Mesenchymal stem cell (in vitro differentiated cells and primary cell): ENCODE data around the gene CDK14.
A peak's percentile ranks its signal among the peaks of the same experiment; 100 is the strongest.

ENCODE experiments used
- DNase-seq: peaks from one replicate; pipeline ENCODE4 v3.0.0-alpha.2; 2013
- H2AFZ ChIP-seq: one replicate; pipeline ENCODE4 v1.6.1; 2013; ENCODE audit warnings: low read depth, mild to moderate bottlenecking, control low read depth, inconsistent platforms, low read length, moderate library complexity
- H2AK5ac ChIP-seq: 2 replicates; pipeline ENCODE4 v1.6.1; 2013; ENCODE audit warnings: low read length, moderate library complexity, mild to moderate bottlenecking, inconsistent platforms; ENCODE audit not compliant: severe bottlenecking
- H2BK120ac ChIP-seq: one replicate; pipeline ENCODE4 v1.6.1; 2013; ENCODE audit warnings: low read depth, mild to moderate bottlenecking, inconsistent platforms, low read length, moderate library complexity
- H2BK12ac ChIP-seq, 2 experiments: one replicate each; pipeline ENCODE4 v1.6.1; 2013; ENCODE audit warnings: inconsistent platforms in 2 of 2, low read length in 2 of 2, mild to moderate bottlenecking in 2 of 2, moderate library complexity in 2 of 2, control low read depth in 1 of 2
- H2BK15ac ChIP-seq: one replicate; pipeline ENCODE4 v1.6.1; 2013; ENCODE audit warnings: mild to moderate bottlenecking, low read depth, inconsistent platforms; ENCODE audit not compliant: poor library complexity, severe bottlenecking
- H2BK5ac ChIP-seq: 2 replicates; pipeline ENCODE4 v1.6.1; 2013; ENCODE audit warnings: low read depth, mild to moderate bottlenecking, low read length, control low read depth, inconsistent platforms; ENCODE audit not compliant: poor library complexity, severe bottlenecking
- H3K14ac ChIP-seq, 2 experiments: one replicate each; pipeline ENCODE4 v1.6.1; 2013; ENCODE audit warnings: inconsistent platforms in 2 of 2, low read length in 2 of 2, control low read depth in 1 of 2, mild to moderate bottlenecking in 1 of 2, moderate library complexity in 1 of 2
- H3K18ac ChIP-seq, 2 experiments: one replicate each; pipeline ENCODE4 v1.6.1; 2013; ENCODE audit warnings: inconsistent platforms in 2 of 2, low read length in 2 of 2, control low read depth in 1 of 2, low read depth in 1 of 2, mild to moderate bottlenecking in 1 of 2
- H3K23ac ChIP-seq, 2 experiments: one replicate each; pipeline ENCODE4 v1.6.1; 2013; ENCODE audit warnings: inconsistent platforms in 2 of 2, low read length in 2 of 2, mild to moderate bottlenecking in 2 of 2, moderate library complexity in 2 of 2, control low read depth in 1 of 2
- H3K27ac ChIP-seq: 2 replicates; pipeline ENCODE4 v1.5.1; 2013; ENCODE audit warnings: mild to moderate bottlenecking, moderate library complexity, low read length, control low read depth, inconsistent platforms; ENCODE audit not compliant: poor library complexity, severe bottlenecking
- H3K27me3 ChIP-seq, 2 experiments: 2 replicates each; pipeline versions ENCODE4 v1.6.1 to v1.7.0; 2013; ENCODE audit warnings: low read length in 2 of 2, mild to moderate bottlenecking in 2 of 2, moderate library complexity in 2 of 2, control low read depth in 1 of 2, inconsistent platforms in 1 of 2; ENCODE audit not compliant: control insufficient read depth in 1 of 2, insufficient read depth in 1 of 2
- H3K36me3 ChIP-seq, 2 experiments: 2 replicates each; pipeline versions ENCODE4 v1.6.1 to v1.7.0; 2013; ENCODE audit warnings: low read length in 2 of 2, control low read depth in 1 of 2, inconsistent platforms in 1 of 2, low read depth in 1 of 2, mild to moderate bottlenecking in 1 of 2; ENCODE audit not compliant: insufficient read depth in 2 of 2, control insufficient read depth in 1 of 2
- H3K4ac ChIP-seq, 2 experiments: one replicate each; pipeline ENCODE4 v1.6.1; 2013; ENCODE audit warnings: inconsistent platforms in 2 of 2, low read length in 2 of 2, mild to moderate bottlenecking in 2 of 2, moderate library complexity in 2 of 2, control low read depth in 1 of 2, low read depth in 1 of 2
- H3K4me1 ChIP-seq: 2 replicates; pipeline ENCODE4 v1.6.1; 2013; ENCODE audit warnings: low read depth, low read length, control low read depth; ENCODE audit not compliant: control insufficient read depth, insufficient read depth
- H3K4me2 ChIP-seq: 2 replicates; pipeline ENCODE4 v1.6.1; 2013; ENCODE audit warnings: low read length, mild to moderate bottlenecking, inconsistent platforms; ENCODE audit not compliant: poor library complexity, severe bottlenecking
- H3K4me3 ChIP-seq, 2 experiments: 2 replicates each; pipeline versions ENCODE4 v1.5.1 to v1.7.0; 2013; ENCODE audit warnings: low read length in 2 of 2, mild to moderate bottlenecking in 2 of 2, control low read depth in 1 of 2, low read depth in 1 of 2; ENCODE audit not compliant: insufficient read depth in 1 of 2
- H3K79me1 ChIP-seq: replicated peaks from 2 replicates; pipeline ENCODE4 v1.6.1; 2013; ENCODE audit warnings: mild to moderate bottlenecking, control low read depth, low read length, inconsistent platforms; ENCODE audit not compliant: poor library complexity, severe bottlenecking
- H3K9ac ChIP-seq: 2 replicates; pipeline ENCODE4 v1.7.0; 2013; ENCODE audit warnings: mild to moderate bottlenecking, low read length, moderate library complexity
- H3K9me3 ChIP-seq: 2 replicates; pipeline ENCODE4 v1.7.0; 2013; ENCODE audit warnings: mild to moderate bottlenecking, low read length; ENCODE audit not compliant: control insufficient read depth
- H4K8ac ChIP-seq: one replicate; pipeline ENCODE4 v1.6.1; 2013; ENCODE audit warnings: inconsistent platforms, mild to moderate bottlenecking, low read length, moderate library complexity
- H4K91ac ChIP-seq: one replicate; pipeline ENCODE4 v1.6.1; 2013; ENCODE audit warnings: mild to moderate bottlenecking, low read length, inconsistent platforms
- WGBS: methylation state at CpG from one replicate; pipeline ENCODE4 v1.1.7; 2013; ENCODE audit warnings: mixed read lengths; 5-methylcytosine and 5-hydroxymethylcytosine counted together

CDK14 gene

GRCh38 chr7:90777041-90777440, 180.9 kb downstream of the CDK14 start:
- no peak overlapping the region for H3K23ac ChIP-seq
- H2AFZ ChIP-seq: no peak overlapping the region
- no peak overlapping the region for H2BK12ac ChIP-seq
- H3K4me2 ChIP-seq: no peak overlapping the region
- no peak overlapping the region for H2BK5ac ChIP-seq
- H2BK15ac ChIP-seq: no peak overlapping the region
- H2BK120ac ChIP-seq: no peak overlapping the region
- H3K36me3 ChIP-seq: peaks cover 0 to 6% of the 10 kb centered on the region in 2 experiments
- no peak overlapping the region for H3K4ac ChIP-seq
- H2AK5ac ChIP-seq: no peak overlapping the region
- no peak overlapping the region for H3K27ac ChIP-seq
- H3K9ac ChIP-seq: no peak overlapping the region
- H3K18ac ChIP-seq: no peak overlapping the region
- H3K14ac ChIP-seq: no peak overlapping the region
- no peak overlapping the region for H3K4me3 ChIP-seq
- no peaks in the 10 kb centered on the region for H3K27me3 ChIP-seq
- H3K79me1 ChIP-seq: peaks cover 11% of the 10 kb centered on the region
- 72% methylated on average over 2 of the region's 2 CpGs for whole genome bisulfite sequencing
- H3K9me3 ChIP-seq: peaks cover 2% of the 10 kb centered on the region
- DNase-seq: no peak
- no peak overlapping the region for H4K8ac ChIP-seq
- no peak overlapping the region for H4K91ac ChIP-seq
- no peaks in the 10 kb centered on the region for H3K4me1 ChIP-seq

DNA sequence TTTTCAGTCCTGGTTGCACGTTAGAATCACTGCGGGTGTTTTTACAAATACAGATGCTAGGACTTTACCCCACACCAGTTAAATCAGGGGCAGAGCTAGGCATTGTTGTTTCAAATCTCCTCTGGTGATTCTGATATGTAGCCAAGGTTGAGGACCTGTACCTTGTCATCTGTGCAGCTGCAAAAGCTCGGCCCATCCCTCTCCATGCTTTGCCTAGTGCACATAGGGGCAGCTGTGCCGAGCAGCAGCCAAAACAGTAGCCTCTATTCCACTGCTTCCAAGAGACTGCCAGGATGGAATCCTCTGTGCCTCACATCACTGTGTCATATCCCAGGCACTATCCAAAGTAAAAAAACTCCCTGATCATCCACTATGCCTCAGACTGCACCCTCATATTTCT, 181.3 kb downstream of the CDK14 start:
- Histone ChIP-seq H4K91ac (no peak overlapping the region), H3K27ac (no peak overlapping the region), H2AFZ (no peak overlapping the region), H3K27me3 (no peaks in the 10 kb centered on the region), H3K4me2 (no peak overlapping the region), H3K9me3 (no peaks in the 10 kb centered on the region), H3K4me3 (no peak overlapping the region), H3K23ac (no peak overlapping the region), H4K8ac (no peak overlapping the region), H3K36me3 (peaks cover 0 to 2% of the 10 kb centered on the region in 2 experiments), H2BK5ac (no peak overlapping the region), H2AK5ac (no peak overlapping the region), H3K18ac (no peak overlapping the region), H3K14ac (peak overlapping the region in 1 of 2 experiments; percentile 18), H2BK15ac (no peak overlapping the region), H3K4ac (no peak overlapping the region), H2BK12ac (no peak overlapping the region), H2BK120ac (no peak overlapping the region), H3K79me1 (peaks cover 8% of the 10 kb centered on the region), H3K4me1 (no peaks in the 10 kb centered on the region), H3K9ac (no peak overlapping the region)
- WGBS: 71% methylated on average over 2 of the region's 4 CpGs
- DNase-seq: no peak

DNA sequence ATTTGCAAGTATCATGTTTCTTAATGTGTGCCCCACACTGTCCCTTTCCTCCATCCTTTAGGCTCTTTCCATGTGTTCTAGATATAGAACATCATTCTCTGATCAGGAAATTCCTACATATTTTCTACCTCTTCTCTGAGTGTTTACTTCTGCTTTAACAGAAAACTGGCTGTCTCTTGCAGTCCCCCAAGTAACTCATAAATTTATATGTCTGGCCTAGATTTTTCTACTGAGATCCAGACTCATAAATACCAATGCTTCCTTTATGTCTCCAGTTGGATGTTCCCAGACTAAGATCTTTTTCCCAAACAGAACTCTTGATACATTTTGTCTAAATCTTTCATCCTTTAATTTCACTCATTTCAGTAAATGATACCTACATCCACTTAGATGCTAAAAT, 181.8 kb downstream of the CDK14 start:
- H2AFZ ChIP-seq: no peak overlapping the region
- no peak overlapping the region for H4K91ac ChIP-seq
- H3K4me3 ChIP-seq: no peak overlapping the region
- no peak overlapping the region for H4K8ac ChIP-seq
- peaks cover 8% of the 10 kb centered on the region for H3K79me1 ChIP-seq
- no peak overlapping the region for H3K23ac ChIP-seq
- no peak overlapping the region for H2BK5ac ChIP-seq
- H3K4ac ChIP-seq: no peak overlapping the region
- no peak overlapping the region for H3K14ac ChIP-seq
- no peak overlapping the region for H3K9ac ChIP-seq
- H3K9me3 ChIP-seq: no peaks in the 10 kb centered on the region
- no peak overlapping the region for H3K4me2 ChIP-seq
- H2AK5ac ChIP-seq: no peak overlapping the region
- H3K18ac ChIP-seq: no peak overlapping the region
- H3K36me3 ChIP-seq: no peaks in the 10 kb centered on the region
- no peaks in the 10 kb centered on the region for H3K4me1 ChIP-seq
- no peak overlapping the region for H3K27ac ChIP-seq
- no peak for DNase-seq
- H3K27me3 ChIP-seq: no peaks in the 10 kb centered on the region
- H2BK12ac ChIP-seq: no peak overlapping the region
- H2BK120ac ChIP-seq: no peak overlapping the region
- H2BK15ac ChIP-seq: no peak overlapping the region

DNA sequence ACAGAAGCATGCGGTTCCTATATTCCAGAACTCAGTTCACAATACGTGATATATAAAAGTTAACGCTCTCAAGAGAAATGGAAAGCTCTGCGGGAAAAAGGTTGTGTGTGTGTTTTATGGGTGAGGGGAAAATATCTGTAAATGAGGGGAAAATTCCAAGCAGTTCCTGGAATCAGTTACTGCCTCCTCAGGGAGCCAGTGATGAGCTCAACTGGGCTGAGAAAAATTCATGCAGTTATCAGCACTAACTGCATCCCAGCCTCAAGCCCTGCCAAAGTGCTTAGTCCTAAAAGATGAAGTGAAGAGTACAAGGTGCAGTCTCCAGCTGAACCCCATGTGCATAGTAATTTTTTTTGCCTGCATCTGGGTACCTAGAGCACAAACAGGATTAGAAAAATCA, 191.9 kb downstream of the CDK14 start:
- Histone ChIP-seq H3K79me1 (peaks cover 4% of the 10 kb centered on the region), H3K18ac (no peak overlapping the region), H3K9me3 (peaks cover 3% of the 10 kb centered on the region), H3K14ac (no peak overlapping the region), H3K4me1 (no peaks in the 10 kb centered on the region), H4K91ac (no peak overlapping the region), H2AK5ac (no peak overlapping the region), H3K9ac (peak overlapping the region; percentile 65), H3K4ac (no peak overlapping the region), H3K27me3 (no peaks in the 10 kb centered on the region), H2BK120ac (peak overlapping the region; percentile 19), H3K27ac (peak overlapping the region; percentile 35), H3K4me3 (peak overlapping the region in 1 of 2 experiments; percentile 65), H3K36me3 (peaks cover 0 to 11% of the 10 kb centered on the region in 2 experiments), H4K8ac (no peak overlapping the region), H3K23ac (no peak overlapping the region), H3K4me2 (peak overlapping the region; percentile 16), H2BK12ac (no peak overlapping the region), H2BK15ac (no peak overlapping the region), H2AFZ (no peak overlapping the region), H2BK5ac (no peak overlapping the region)
- DNase-seq: no peak
- 98% methylated on average over 3 of the region's 4 CpGs for WGBS
